Liver (tissue), 9 donors: ENCODE measurements around the gene TANGO2. TPM values are rescaled to one million over a fixed set of nuclear protein-coding genes. Genes with fewer than 3 reads are reported as not detected.
A peak's percentile ranks its signal among the peaks of the same experiment; 100 is the strongest.

Experiments used
- DNase-seq: peaks from one replicate; pipeline ENCODE4 v3.0.0-alpha.2; 2017; ENCODE audit warnings: low spot score
- H3K27ac ChIP-seq, 2 donors: one replicate each; pipeline ENCODE4 v1.7.0; 2013; ENCODE audit warnings: inconsistent platforms in 2 of 2, low read length in 2 of 2, control low read depth in 1 of 2, low read depth in 1 of 2, mild to moderate bottlenecking in 1 of 2
- H3K27me3 ChIP-seq, 4 donors: one replicate each; pipeline versions ENCODE4 v1.6.1 to v1.7.0; 2013; ENCODE audit warnings: low read length in 3 of 4, inconsistent platforms in 1 of 4, mild to moderate bottlenecking in 1 of 4, moderate library complexity in 1 of 4; ENCODE audit not compliant: control insufficient read depth in 4 of 4, insufficient read depth in 4 of 4
- H3K36me3 ChIP-seq, 4 donors: one replicate each; pipeline versions ENCODE4 v1.6.1 to v1.7.0; 2013; ENCODE audit warnings: low read length in 3 of 4, mild to moderate bottlenecking in 3 of 4, low read depth in 1 of 4, moderate library complexity in 1 of 4; ENCODE audit not compliant: control insufficient read depth in 4 of 4, insufficient read depth in 3 of 4
- H3K4me1 ChIP-seq, 4 donors: one replicate each; pipeline versions ENCODE4 v1.6.1 to v1.7.0; 2013; ENCODE audit warnings: low read length in 3 of 4, mild to moderate bottlenecking in 3 of 4, moderate library complexity in 1 of 4; ENCODE audit not compliant: control insufficient read depth in 4 of 4, insufficient read depth in 4 of 4
- H3K4me3 ChIP-seq, 3 donors: one replicate each; pipeline versions ENCODE4 v1.6.1 to v1.7.0; 2013; ENCODE audit warnings: low read length in 3 of 3, control low read depth in 1 of 3, low read depth in 1 of 3, mild to moderate bottlenecking in 1 of 3
- H3K9ac ChIP-seq, 2 donors: one replicate each; pipeline ENCODE4 v1.7.0; 2013; ENCODE audit warnings: low read length in 2 of 2, mild to moderate bottlenecking in 2 of 2, moderate library complexity in 2 of 2, control low read depth in 1 of 2, low read depth in 1 of 2
- H3K9me3 ChIP-seq, 4 donors: one replicate each; pipeline versions ENCODE4 v1.6.1 to v1.7.0; 2013; ENCODE audit warnings: low read length in 3 of 4; ENCODE audit not compliant: control insufficient read depth in 4 of 4
- ATF3 ChIP-seq: IDR thresholded peaks from 2 replicates; pipeline ENCODE4 v1.6.1; 2016; ENCODE audit warnings: antibody characterized with exemption
- CTCF ChIP-seq: fragments of 150-350 bp; IDR thresholded peaks from 2 replicates; pipeline ENCODE4 v1.5.1; 2017; ENCODE audit warnings: improper control_type of control experiment, low read depth, low read length; ENCODE audit not compliant: missing input control
- EGR1 ChIP-seq, 2 donors: IDR thresholded peaks; 2 replicates each; pipeline ENCODE4 v1.6.1; 2016 to 2018; ENCODE audit warnings: antibody characterized with exemption in 2 of 2, low read depth in 2 of 2
- FOXA2 ChIP-seq: IDR thresholded peaks from 2 replicates; pipeline ENCODE4 v1.6.1; 2016; ENCODE audit warnings: antibody characterized with exemption
- GABPA ChIP-seq, 2 donors: IDR thresholded peaks in 1 of 2; conservative IDR thresholded peaks in 1 of 2; 2 replicates each; pipeline ENCODE4 v1.6.1; 2016; ENCODE audit warnings: antibody characterized with exemption in 2 of 2, mild to moderate bottlenecking in 1 of 2, moderate library complexity in 1 of 2
- HNF4A ChIP-seq, 2 donors: conservative IDR thresholded peaks; 2 replicates each; pipeline ENCODE4 v1.6.1; 2016; ENCODE audit warnings: antibody characterized with exemption in 2 of 2, mild to moderate bottlenecking in 2 of 2
- HNF4G ChIP-seq: IDR thresholded peaks from 2 replicates; pipeline ENCODE4 v1.6.1; 2016; ENCODE audit warnings: antibody characterized with exemption
- JUND ChIP-seq, 2 donors: IDR thresholded peaks; 2 replicates each; pipeline ENCODE4 v1.6.1; 2016; ENCODE audit warnings: antibody characterized with exemption in 2 of 2
- MAX ChIP-seq: IDR thresholded peaks from 2 replicates; pipeline ENCODE4 v1.6.1; 2016; ENCODE audit warnings: antibody characterized with exemption
- NR2F2 ChIP-seq: IDR thresholded peaks from 2 replicates; pipeline ENCODE4 v1.6.1; 2016; ENCODE audit warnings: antibody characterized with exemption
- RXRA ChIP-seq, 2 donors: IDR thresholded peaks; 2 replicates each; pipeline ENCODE4 v1.6.1; 2017 to 2018; ENCODE audit warnings: antibody characterized with exemption in 2 of 2, mild to moderate bottlenecking in 1 of 2
- SP1 ChIP-seq: IDR thresholded peaks from 2 replicates; pipeline ENCODE4 v1.6.1; 2018; ENCODE audit warnings: antibody characterized with exemption, mild to moderate bottlenecking
- TAF1 ChIP-seq: conservative IDR thresholded peaks from 2 replicates; pipeline ENCODE4 v1.6.1; 2016; ENCODE audit warnings: antibody characterized with exemption, mild to moderate bottlenecking
- YY1 ChIP-seq: IDR thresholded peaks from 2 replicates; pipeline ENCODE4 v1.6.1; 2016; ENCODE audit warnings: antibody characterized with exemption, mild to moderate bottlenecking
- ZBTB33 ChIP-seq: IDR thresholded peaks from 2 replicates; pipeline ENCODE4 v1.6.1; 2016; ENCODE audit warnings: antibody characterized with exemption
- WGBS: extraction: QIAGEN DNeasy Blood & Tissue Kit; methylation state at CpG from one replicate; pipeline ENCODE4 v1.1.7; 2013; 5-methylcytosine and 5-hydroxymethylcytosine counted together
- polyA plus RNA-seq, 2 donors: library from polyadenylated mRNA; stranded (reverse) in 1 of 2; unstranded in 1 of 2; fragments of 200-250 nt in 1 of 2; fragments of >200 nt in 1 of 2; fragmentation: Nextera tagmentation in 1 of 2; extraction: Ambion mirVana in 1 of 2; gene quantifications; one replicate each; pipeline versions ENCODE4 v1.2.1 to v1.2.3, GENCODE V29; 2013 to 2015
- total RNA-seq, 2 donors: library from RNA; depleted of rRNA; stranded (reverse); fragments of >200 nt; gene quantifications; one replicate each; pipeline ENCODE4 v1.2.3, GENCODE V29; 2014
- donor health status: healthy.
- donor health status: healthy.
- donor health status: healthy.
- donor health status: healthy.
- donor health status: healthy.

Gene TANGO2
- total and polyA plus RNA-seq, 4 donors, result 10.8 to 153 (median 16.1) TPM

GRCh38 chr22:20093418-20094196 is 72.7 kb downstream of the TANGO2 start (continued):
- TF ChIP-seq CTCF (no peak), MAX (peak; percentile 99), NR2F2 (no peak), YY1 (peak; percentile 88), SP1 (peak; percentile 99), RXRA (IDR thresholded peaks at IDR 0.05) (peak; percentile 97 to 99)

- no peak for DNase-seq
- Histone ChIP-seq H3K4me1 (peaks cover 12 to 29% (median 20%) of the 10 kb centered on the region in 4 donors), H3K9me3 (no peaks in the 10 kb centered on the region), H3K9ac (peak overlapping the region; percentile 15 to 63), H3K4me3 (no peak overlapping the region), H3K36me3 (peaks cover 21 to 57% (median 38%) of the 10 kb centered on the region in 4 donors), H3K27ac (peak overlapping the region; percentile 92), H3K27me3 (no peaks in the 10 kb centered on the region)
- 66% methylated on average over 15 of the region's 15 CpGs for WGBS
- no peak for TF ChIP-seq ZBTB33
- TF ChIP-seq RXRA (IDR thresholded peaks at IDR 0.05), result no peak
- no peak for TF ChIP-seq MAX
- TF ChIP-seq GABPA (IDR thresholded peaks at IDR 0.05 in 1 of 2, conservative IDR thresholded peaks at IDR 0.05 in 1 of 2), result no peak
Observed at GRCh38 chr22:20094197-20094807, 73.4 kb downstream of the TANGO2 start.

- H3K9ac ChIP-seq, result no peak overlapping the region
- H3K27me3 ChIP-seq, result no peaks in the 10 kb centered on the region
- no peak for DNase-seq
- 82% methylated on average over 4 of the region's 4 CpGs for WGBS
- H3K4me1 ChIP-seq, result peaks cover 12 to 29% (median 20%) of the 10 kb centered on the region in 4 donors
- TF ChIP-seq HNF4A (conservative IDR thresholded peaks at IDR 0.05), result no peak
- no peak for TF ChIP-seq RXRA (IDR thresholded peaks at IDR 0.05)
- TF ChIP-seq CTCF, result no peak
- TF ChIP-seq JUND (IDR thresholded peaks at IDR 0.05), result no peak
- no peak for TF ChIP-seq FOXA2
- TF ChIP-seq ATF3, result no peak
- TF ChIP-seq EGR1 (IDR thresholded peaks at IDR 0.05; ENCODE audit: low read depth in 2 of 2), result no peak
- no peak for TF ChIP-seq HNF4G
- TF ChIP-seq TAF1, result no peak
- H3K27ac ChIP-seq, result no peak overlapping the region
- H3K36me3 ChIP-seq, result peaks cover 16 to 45% (median 29%) of the 10 kb centered on the region in 4 donors
- H3K9me3 ChIP-seq, result no peaks in the 10 kb centered on the region
- no peak overlapping the region for H3K4me3 ChIP-seq
Observed at GRCh38 chr22:20095521-20095920, 74.6 kb downstream of the TANGO2 start.
